Neural progenitor cell (in vitro differentiated cells): ENCODE results near the gene HNRNPA2B1.

Experiments
- EZH2 ChIP-seq: fragments of 200-600 bp; sonication (generic); IDR thresholded peaks from 2 replicates; pipeline ENCODE4 v1.6.1; 2017; ENCODE audit warnings: antibody characterized with exemption, mild to moderate bottlenecking, moderate library complexity
- TF ChIP-seq, protein P1 (sequence below): fragments of 200-600 bp; sonication (generic); IDR thresholded peaks from 2 replicates; pipeline ENCODE4 v1.5.1; 2017; ENCODE audit warnings: antibody characterized with exemption, mild to moderate bottlenecking

DNA sequence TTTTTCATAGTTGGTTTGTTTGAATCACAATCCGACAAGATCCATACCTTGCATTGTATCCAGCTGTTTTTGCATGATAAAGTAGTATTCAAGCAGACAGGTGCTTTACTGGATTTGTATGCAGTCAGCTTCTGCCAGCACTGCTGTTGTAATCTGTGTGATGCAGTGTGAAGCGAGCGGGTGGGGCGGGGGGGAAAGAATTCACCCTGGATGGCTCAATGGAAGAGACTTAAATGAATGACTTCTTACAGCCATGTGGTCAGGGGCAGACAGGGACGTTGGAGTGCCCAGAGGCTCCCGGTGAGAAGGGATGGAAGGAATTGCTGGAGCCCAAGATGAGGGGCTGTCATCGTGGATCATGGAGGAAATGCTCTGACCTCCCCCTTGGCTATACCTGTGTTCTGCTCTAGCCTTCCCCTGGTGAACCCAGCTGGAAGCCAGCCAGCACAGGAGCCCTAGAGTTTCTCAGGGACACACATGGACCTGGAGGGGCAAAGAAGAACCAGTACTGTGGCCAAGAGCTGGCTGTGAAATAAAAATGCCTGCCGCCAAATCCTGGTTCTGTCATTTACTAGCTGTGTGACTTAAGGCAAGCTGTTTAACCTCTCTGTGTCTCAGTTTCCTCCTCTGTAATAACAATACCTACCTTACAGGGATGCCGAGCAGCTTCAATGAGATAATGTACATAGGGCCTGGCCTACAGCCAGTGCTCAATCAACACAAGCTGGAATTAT is 34.4 kb downstream of the HNRNPA2B1 start:
- TF ChIP-seq, protein P1, sequence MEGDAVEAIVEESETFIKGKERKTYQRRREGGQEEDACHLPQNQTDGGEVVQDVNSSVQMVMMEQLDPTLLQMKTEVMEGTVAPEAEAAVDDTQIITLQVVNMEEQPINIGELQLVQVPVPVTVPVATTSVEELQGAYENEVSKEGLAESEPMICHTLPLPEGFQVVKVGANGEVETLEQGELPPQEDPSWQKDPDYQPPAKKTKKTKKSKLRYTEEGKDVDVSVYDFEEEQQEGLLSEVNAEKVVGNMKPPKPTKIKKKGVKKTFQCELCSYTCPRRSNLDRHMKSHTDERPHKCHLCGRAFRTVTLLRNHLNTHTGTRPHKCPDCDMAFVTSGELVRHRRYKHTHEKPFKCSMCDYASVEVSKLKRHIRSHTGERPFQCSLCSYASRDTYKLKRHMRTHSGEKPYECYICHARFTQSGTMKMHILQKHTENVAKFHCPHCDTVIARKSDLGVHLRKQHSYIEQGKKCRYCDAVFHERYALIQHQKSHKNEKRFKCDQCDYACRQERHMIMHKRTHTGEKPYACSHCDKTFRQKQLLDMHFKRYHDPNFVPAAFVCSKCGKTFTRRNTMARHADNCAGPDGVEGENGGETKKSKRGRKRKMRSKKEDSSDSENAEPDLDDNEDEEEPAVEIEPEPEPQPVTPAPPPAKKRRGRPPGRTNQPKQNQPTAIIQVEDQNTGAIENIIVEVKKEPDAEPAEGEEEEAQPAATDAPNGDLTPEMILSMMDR = no peak
- TF ChIP-seq EZH2 = no peak
